ENCODE measurements around the gene CTDSPL. TPM values are rescaled to one million over a fixed set of nuclear protein-coding genes. Genes with fewer than 3 reads are reported as not detected.

CTDSPL gene
- total RNA-seq, 1 experiment from 2014 or later: 16.6 TPM

DNA sequence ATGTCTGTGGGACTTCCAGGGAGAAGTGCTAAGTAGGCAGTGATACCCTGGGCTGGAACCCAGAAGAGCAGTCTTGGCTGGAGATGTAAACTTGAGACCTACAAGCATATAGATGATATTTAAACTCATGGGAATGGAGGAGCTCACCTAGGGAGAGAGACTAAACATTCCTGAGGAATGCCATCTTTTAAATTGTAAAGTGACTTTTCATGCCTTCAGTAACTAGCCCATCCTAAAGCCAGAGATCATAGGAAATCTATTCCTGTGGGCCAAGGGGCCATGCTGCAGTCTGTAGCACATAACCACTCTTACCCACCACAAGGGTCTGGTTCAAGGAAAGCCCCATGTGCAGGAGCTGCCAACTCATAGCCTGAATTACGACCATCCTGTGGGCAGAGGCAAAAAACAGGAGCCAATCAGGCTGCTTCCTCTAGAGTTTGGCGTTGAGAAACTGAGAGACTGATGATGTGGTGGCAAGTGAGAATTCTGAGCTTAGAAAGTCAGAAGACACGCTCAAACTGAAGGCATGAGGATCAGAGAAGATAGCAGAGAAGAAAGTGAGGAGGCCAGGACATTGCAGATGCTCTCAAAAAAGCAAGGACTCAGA, 37.5 kb downstream of the CTDSPL start:
- ATAC-seq (no peak), DNase-seq (ENCODE audit: low read depth, low spot score) (no peak)
- TF ChIP-seq, protein P1, sequence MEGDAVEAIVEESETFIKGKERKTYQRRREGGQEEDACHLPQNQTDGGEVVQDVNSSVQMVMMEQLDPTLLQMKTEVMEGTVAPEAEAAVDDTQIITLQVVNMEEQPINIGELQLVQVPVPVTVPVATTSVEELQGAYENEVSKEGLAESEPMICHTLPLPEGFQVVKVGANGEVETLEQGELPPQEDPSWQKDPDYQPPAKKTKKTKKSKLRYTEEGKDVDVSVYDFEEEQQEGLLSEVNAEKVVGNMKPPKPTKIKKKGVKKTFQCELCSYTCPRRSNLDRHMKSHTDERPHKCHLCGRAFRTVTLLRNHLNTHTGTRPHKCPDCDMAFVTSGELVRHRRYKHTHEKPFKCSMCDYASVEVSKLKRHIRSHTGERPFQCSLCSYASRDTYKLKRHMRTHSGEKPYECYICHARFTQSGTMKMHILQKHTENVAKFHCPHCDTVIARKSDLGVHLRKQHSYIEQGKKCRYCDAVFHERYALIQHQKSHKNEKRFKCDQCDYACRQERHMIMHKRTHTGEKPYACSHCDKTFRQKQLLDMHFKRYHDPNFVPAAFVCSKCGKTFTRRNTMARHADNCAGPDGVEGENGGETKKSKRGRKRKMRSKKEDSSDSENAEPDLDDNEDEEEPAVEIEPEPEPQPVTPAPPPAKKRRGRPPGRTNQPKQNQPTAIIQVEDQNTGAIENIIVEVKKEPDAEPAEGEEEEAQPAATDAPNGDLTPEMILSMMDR (IDR thresholded peaks at IDR 0.05): no peak
- no peak for TF ChIP-seq REST (IDR thresholded peaks at IDR 0.05; ENCODE audit: insufficient read depth in 1 of 2, low read depth in 2 of 2, low read length in 1 of 2)
- no peak for TF ChIP-seq POLR2AphosphoS5 (IDR thresholded peaks at IDR 0.05; ENCODE audit: low read depth, low read length)
- TF ChIP-seq TCF7L2 (IDR thresholded peaks at IDR 0.05; ENCODE audit: low read depth, low read length): no peak
- no peak for TF ChIP-seq SIN3A (IDR thresholded peaks at IDR 0.05; ENCODE audit: borderline replicate concordance, insufficient read depth, low read depth, low read length)
- in situ Hi-C loops (cut with HindIII; ENCODE audit: low pct_unique_long_range_greater_than_20kb, low sequenced_read_pairs) (no loop called here), intact Hi-C loops (cut with micrococcal nuclease; ENCODE audit: unreplicated experiment) (no loop called here)
- Histone ChIP-seq H3K36me3 (ENCODE audit: control insufficient read depth, insufficient read depth, low read length) (no peaks in the 10 kb centered on the region), H3K4me3 (ENCODE audit: low read depth in 2 of 2, low read length in 2 of 2) (no peak overlapping the region), H3K27ac (ENCODE audit: low read length) (no peak overlapping the region), H3K9me3 (ENCODE audit: control insufficient read depth, insufficient read depth, low read depth, low read length) (no peaks in the 10 kb centered on the region), H3K4me1 (ENCODE audit: control insufficient read depth, insufficient read depth, low read length) (no peaks in the 10 kb centered on the region), H3K27me3 (ENCODE audit: control insufficient read depth, insufficient read depth, low read length) (no peaks in the 10 kb centered on the region)
- CTCF ChIA-PET: no interaction called here
- BruUV-seq (replicated peaks): no TSS peak
- POLR2A ChIA-PET: no interaction called here

DNA sequence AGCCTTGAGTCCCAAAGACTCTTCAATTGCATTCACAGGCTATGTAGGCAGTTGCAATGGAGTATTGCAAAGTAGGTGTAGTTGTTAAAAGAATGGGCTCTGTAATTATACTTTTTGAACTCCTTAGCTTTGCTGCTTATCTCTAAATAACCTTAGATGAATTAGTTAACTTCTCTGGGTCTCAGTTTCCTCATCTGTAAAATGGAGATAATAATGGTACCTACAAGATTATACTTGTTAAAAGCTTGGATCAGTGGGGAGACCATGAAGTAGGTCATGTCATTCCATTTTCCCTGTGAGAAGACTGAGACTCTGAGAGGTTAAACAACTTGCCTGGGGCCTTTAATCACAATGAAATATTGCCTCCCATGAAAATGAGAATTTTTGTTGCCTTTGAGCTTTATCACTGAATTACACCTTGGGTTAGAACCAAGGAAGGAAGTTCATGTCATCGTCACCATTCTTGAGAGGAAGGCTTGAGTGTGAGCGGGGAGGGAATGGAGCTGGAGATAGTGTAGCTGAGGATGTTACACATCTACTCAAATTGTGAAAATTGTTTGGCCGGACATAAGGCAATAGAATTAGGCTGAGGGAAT, 38.1 kb downstream of the CTDSPL start:
- no TSS peak for BruUV-seq (replicated peaks)

More for the DNA sequence above, 38.1 kb downstream of the CTDSPL start:
- no peak for DNase-seq (ENCODE audit: low read depth, low spot score)
- ChIA-PET CTCF (no interaction called here), POLR2A (no interaction called here)
- intact Hi-C loops (cut with micrococcal nuclease; ENCODE audit: unreplicated experiment): no loop called here
- Histone ChIP-seq H3K27me3 (ENCODE audit: control insufficient read depth, insufficient read depth, low read length) (no peaks in the 10 kb centered on the region), H3K36me3 (ENCODE audit: control insufficient read depth, insufficient read depth, low read length) (no peaks in the 10 kb centered on the region), H3K9me3 (ENCODE audit: control insufficient read depth, insufficient read depth, low read depth, low read length) (no peaks in the 10 kb centered on the region), H3K4me3 (ENCODE audit: low read depth in 2 of 2, low read length in 2 of 2) (no peak overlapping the region), H3K27ac (ENCODE audit: low read length) (no peak overlapping the region), H3K4me1 (ENCODE audit: control insufficient read depth, insufficient read depth, low read length) (no peaks in the 10 kb centered on the region)
- no peak for ATAC-seq
- in situ Hi-C loops (cut with HindIII; ENCODE audit: low pct_unique_long_range_greater_than_20kb, low sequenced_read_pairs): no loop called here
- TF ChIP-seq TCF7L2 (IDR thresholded peaks at IDR 0.05; ENCODE audit: low read depth, low read length) (no peak), SIN3A (IDR thresholded peaks at IDR 0.05; ENCODE audit: borderline replicate concordance, insufficient read depth, low read depth, low read length) (no peak), REST (IDR thresholded peaks at IDR 0.05; ENCODE audit: insufficient read depth in 1 of 2, low read depth in 2 of 2, low read length in 1 of 2) (no peak), POLR2AphosphoS5 (IDR thresholded peaks at IDR 0.05; ENCODE audit: low read depth, low read length) (no peak)
- TF ChIP-seq, protein P1 (IDR thresholded peaks at IDR 0.05): no peak
